ENCODE results near the gene CACNA1C.

The CACNA1C gene

GRCh38 chr12:2439332-2440100 lies 386.7 kb downstream of the CACNA1C start:
- DNase-seq, result no peak

- no peak for DNase-seq
Observed at GRCh38 chr12:2443776-2444175, 391.0 kb downstream of the CACNA1C start.

GRCh38 chr12:2445968-2446367 lies 393.2 kb downstream of the CACNA1C start:
- DNase-seq, result no peak

GRCh38 chr12:2447861-2448260 lies 395.1 kb downstream of the CACNA1C start:
- no peak for DNase-seq

- DNase-seq, result no peak
Observed at GRCh38 chr12:2449586-2449985, 396.8 kb downstream of the CACNA1C start.

GRCh38 chr12:2450553-2450952 lies 397.8 kb downstream of the CACNA1C start:
- DNase-seq, result no peak

- no peak for DNase-seq
Observed at GRCh38 chr12:2451025-2451424, 398.2 kb downstream of the CACNA1C start.

- DNase-seq, result no peak
Observed at GRCh38 chr12:2451497-2451896, 398.7 kb downstream of the CACNA1C start.

GRCh38 chr12:2453076-2453760 lies 400.4 kb downstream of the CACNA1C start:
- no peak for DNase-seq

GRCh38 chr12:2453761-2454090 lies 400.9 kb downstream of the CACNA1C start:
- no peak for DNase-seq

- no peak for DNase-seq
Observed at GRCh38 chr12:2454601-2455177, 401.9 kb downstream of the CACNA1C start.

- DNase-seq, result no peak
Observed at GRCh38 chr12:2455410-2455809, 402.6 kb downstream of the CACNA1C start.

GRCh38 chr12:2456122-2456812 lies 403.5 kb downstream of the CACNA1C start:
- no peak for DNase-seq

GRCh38 chr12:2456813-2457186 lies 404.0 kb downstream of the CACNA1C start:
- DNase-seq, result no peak

GRCh38 chr12:2457215-2457932 lies 404.6 kb downstream of the CACNA1C start:
- no peak for DNase-seq

- DNase-seq, result no peak
Observed at GRCh38 chr12:2457933-2458414, 405.2 kb downstream of the CACNA1C start.

- DNase-seq, result no peak
Observed at GRCh38 chr12:2460051-2460670, 407.4 kb downstream of the CACNA1C start.

- DNase-seq, result no peak
Observed at GRCh38 chr12:2461046-2461445, 408.3 kb downstream of the CACNA1C start.

GRCh38 chr12:2461645-2462044 lies 408.9 kb downstream of the CACNA1C start:
- no peak for DNase-seq

GRCh38 chr12:2462087-2462486 lies 409.3 kb downstream of the CACNA1C start:
- DNase-seq, result no peak

- no peak for DNase-seq
Observed at GRCh38 chr12:2463719-2464118, 410.9 kb downstream of the CACNA1C start.

- no peak for DNase-seq
Observed at GRCh38 chr12:2465681-2466080, 412.9 kb downstream of the CACNA1C start.

Data from CD4-positive, alpha-beta T cell treated with Interleukin-10 for 1 hour (primary cell).